H9 (cell line): ENCODE measurements around the gene SPAG7. TPM values are rescaled to one million over a fixed set of nuclear protein-coding genes. Genes with fewer than 3 reads are reported as not detected.

Experiments used
- DNase-seq: peaks from one replicate; pipeline ENCODE4 v3.0.0-alpha.2; 2017
- H2AFZ ChIP-seq: one replicate; pipeline ENCODE4 v1.6.1; 2013; ENCODE audit warnings: mild to moderate bottlenecking, low read length, control low read depth, moderate library complexity
- H2AK5ac ChIP-seq: 2 replicates; pipeline ENCODE4 v1.6.1; 2013; ENCODE audit warnings: low read length, control low read depth, mixed read lengths; ENCODE audit not compliant: insufficient read length
- H2BK120ac ChIP-seq: one replicate; pipeline ENCODE4 v1.6.1; 2013; ENCODE audit warnings: low read depth, mild to moderate bottlenecking, low read length, control low read depth, inconsistent platforms; ENCODE audit not compliant: poor library complexity, severe bottlenecking
- H2BK12ac ChIP-seq: 2 replicates; pipeline ENCODE4 v1.6.1; 2013; ENCODE audit warnings: low read length, control low read depth, mixed read lengths, low read depth; ENCODE audit not compliant: insufficient read length
- H2BK15ac ChIP-seq: 2 replicates; pipeline ENCODE4 v1.6.1; 2013; ENCODE audit warnings: low read depth, low read length, control low read depth
- H2BK20ac ChIP-seq: one replicate; pipeline ENCODE4 v1.6.1; 2013; ENCODE audit warnings: low read depth, mild to moderate bottlenecking, low read length, control low read depth, inconsistent platforms; ENCODE audit not compliant: poor library complexity, severe bottlenecking
- H2BK5ac ChIP-seq: 2 replicates; pipeline ENCODE4 v1.6.1; 2013; ENCODE audit warnings: low read length, control low read depth, mixed read lengths; ENCODE audit not compliant: insufficient read length
- H3K14ac ChIP-seq: 2 replicates; pipeline ENCODE4 v1.6.1; 2013; ENCODE audit warnings: low read length, control low read depth; ENCODE audit not compliant: insufficient read depth
- H3K18ac ChIP-seq: 2 replicates; pipeline ENCODE4 v1.6.1; 2013; ENCODE audit warnings: low read depth, mild to moderate bottlenecking, mixed read lengths, low read length, control low read depth; ENCODE audit not compliant: insufficient read length
- H3K23ac ChIP-seq: 2 replicates; pipeline ENCODE4 v1.6.1; 2013; ENCODE audit warnings: low read length, control low read depth, mixed read lengths, low read depth; ENCODE audit not compliant: insufficient read length
- H3K23me2 ChIP-seq: 2 replicates; pipeline ENCODE4 v1.6.1; 2013; ENCODE audit warnings: low read depth, mild to moderate bottlenecking, mixed read lengths, low read length, control low read depth; ENCODE audit not compliant: insufficient read length, poor library complexity, severe bottlenecking
- H3K27ac ChIP-seq: 2 replicates; pipeline ENCODE4 v1.5.1; 2013; ENCODE audit warnings: low read length, control low read depth, mixed read lengths, low read depth; ENCODE audit not compliant: insufficient read length
- H3K27me3 ChIP-seq: 2 replicates; pipeline ENCODE4 v1.6.1; 2013; ENCODE audit warnings: low read length, control low read depth, inconsistent platforms; ENCODE audit not compliant: insufficient read depth
- H3K4ac ChIP-seq: 2 replicates; pipeline ENCODE4 v1.6.1; 2013; ENCODE audit warnings: low read depth, mild to moderate bottlenecking, control low read depth, inconsistent platforms, low read length, moderate library complexity
- H3K4me1 ChIP-seq: 2 replicates; pipeline ENCODE4 v1.6.1; 2013; ENCODE audit warnings: low read length, control low read depth, inconsistent platforms; ENCODE audit not compliant: insufficient read depth
- H3K4me2 ChIP-seq: 2 replicates; pipeline ENCODE4 v1.6.1; 2013; ENCODE audit warnings: low read length, control low read depth, mixed read lengths; ENCODE audit not compliant: insufficient read length, insufficient read depth
- H3K56ac ChIP-seq: 2 replicates; pipeline ENCODE4 v1.6.1; 2013; ENCODE audit warnings: low read depth, mild to moderate bottlenecking, mixed read lengths, low read length, control low read depth; ENCODE audit not compliant: insufficient read length
- H3K79me1 ChIP-seq: 2 replicates; pipeline ENCODE4 v1.6.1; 2013; ENCODE audit warnings: low read depth, mild to moderate bottlenecking, moderate library complexity, low read length, control low read depth, inconsistent platforms; ENCODE audit not compliant: insufficient read depth, poor library complexity, severe bottlenecking
- H3K79me2 ChIP-seq: 2 replicates; pipeline ENCODE4 v1.6.1; 2013; ENCODE audit warnings: low read length, control low read depth, inconsistent platforms; ENCODE audit not compliant: insufficient read depth
- H3K9ac ChIP-seq: 2 replicates; pipeline ENCODE4 v1.6.1; 2013; ENCODE audit warnings: low read length, control low read depth, mixed read lengths; ENCODE audit not compliant: insufficient read length; ENCODE audit errors: extremely low read depth
- H3K9me3 ChIP-seq: one replicate; pipeline ENCODE4 v1.6.1; 2013; ENCODE audit warnings: low read depth, low read length, inconsistent platforms; ENCODE audit not compliant: control insufficient read depth
- H3T11ph ChIP-seq: one replicate; pipeline ENCODE4 v1.6.1; 2013; ENCODE audit warnings: mild to moderate bottlenecking, low read length, control low read depth, inconsistent platforms
- H4K20me1 ChIP-seq: one replicate; pipeline ENCODE4 v1.6.1; 2013; ENCODE audit not compliant: control insufficient read depth, insufficient read length, insufficient read depth
- H4K5ac ChIP-seq: 2 replicates; pipeline ENCODE4 v1.6.1; 2013; ENCODE audit warnings: low read depth, mild to moderate bottlenecking, mixed read lengths, low read length, control low read depth; ENCODE audit not compliant: insufficient read length
- H4K8ac ChIP-seq: replicated peaks from 2 replicates; pipeline ENCODE4 v1.6.1; 2013; ENCODE audit warnings: low read length, control low read depth, mixed read lengths, low read depth; ENCODE audit not compliant: insufficient read length
- H4K91ac ChIP-seq: 2 replicates; pipeline ENCODE4 v1.6.1; 2013; ENCODE audit warnings: low read depth, mild to moderate bottlenecking, moderate library complexity, mixed read lengths, low read length, control low read depth; ENCODE audit not compliant: insufficient read length
- H3K27ac Mint-ChIP-seq, 3 experiments: 2 replicates in 2 of 3; 3 replicates in 1 of 3; pipeline ENCODE4 v1.8.0; 2020 to 2021; ENCODE audit warnings: mixed read lengths in 3 of 3, mild to moderate bottlenecking in 1 of 3, moderate library complexity in 1 of 3
- H3K27me3 Mint-ChIP-seq: 2 replicates; pipeline ENCODE4 v1.8.0; 2021; ENCODE audit warnings: low read depth, mild to moderate bottlenecking, moderate library complexity, mixed read lengths
- H3K36me3 Mint-ChIP-seq, 3 experiments: 2 replicates in 2 of 3; 3 replicates in 1 of 3; pipeline ENCODE4 v1.8.0; 2020 to 2021; ENCODE audit warnings: low read depth in 3 of 3, mixed read lengths in 3 of 3; ENCODE audit not compliant: insufficient read depth in 1 of 3
- H3K4me1 Mint-ChIP-seq, 2 experiments: 2 replicates each; pipeline ENCODE4 v1.8.0; 2020; ENCODE audit warnings: mixed read lengths in 2 of 2
- H3K4me3 Mint-ChIP-seq, 2 experiments: 2 replicates in 1 of 2; 3 replicates in 1 of 2; pipeline ENCODE4 v1.8.0; 2020 to 2021; ENCODE audit warnings: mild to moderate bottlenecking in 2 of 2, mixed read lengths in 2 of 2, moderate library complexity in 1 of 2
- H3K9me3 Mint-ChIP-seq, 2 experiments: 2 replicates in 1 of 2; 3 replicates in 1 of 2; pipeline ENCODE4 v1.8.0; 2020; ENCODE audit warnings: mild to moderate bottlenecking in 2 of 2, mixed read lengths in 2 of 2, moderate library complexity in 1 of 2
- CTCF ChIP-seq: fragments of 200-600 bp; sonication (generic); conservative IDR thresholded peaks from 3 replicates; pipeline ENCODE4 v1.8.0; 2021; ENCODE audit warnings: antibody characterized with exemption, mild to moderate bottlenecking
- WGBS: extraction: QIAGEN DNeasy Blood & Tissue Kit; methylation state at CpG from one replicate; pipeline ENCODE4 v1.1.7; 2013; ENCODE audit warnings: missing lambda C conversion rate, low lambda C conversion rate, mixed read lengths; ENCODE audit not compliant: insufficient read length; ENCODE audit errors: extremely low coverage; 5-methylcytosine and 5-hydroxymethylcytosine counted together
- total RNA-seq: library from RNA; stranded (reverse); gene quantifications from 2 replicates; pipeline ENCODE4 v1.2.1, GENCODE V29; 2021

Gene SPAG7
- total RNA-seq, 1 experiment from 2014 or later = 102 TPM

GRCh38 chr17:4955091-4955490 lies 12.5 kb downstream of the SPAG7 start:
- Histone ChIP-seq H4K5ac (no peak overlapping the region), H3K79me1 (no peaks in the 10 kb centered on the region), H2BK20ac (no peak overlapping the region), H3K4me2 (no peak overlapping the region), H4K91ac (no peak overlapping the region), H3K27me3 (no peaks in the 10 kb centered on the region), H3K9ac (no peak overlapping the region), H4K8ac (no peak overlapping the region), H2BK15ac (no peak overlapping the region), H2BK120ac (no peak overlapping the region), H3K27ac (no peak overlapping the region), H2AFZ (no peak overlapping the region), H3K14ac (no peak overlapping the region), H3K18ac (no peak overlapping the region), H3K9me3 (no peaks in the 10 kb centered on the region), H2AK5ac (no peak overlapping the region), H3K4ac (no peak overlapping the region), H3K4me1 (peaks cover 4% of the 10 kb centered on the region; the same call in 1 of the 2 replicates), H3K23me2 (peaks cover 12% of the 10 kb centered on the region), H3K79me2 (no peaks in the 10 kb centered on the region; the same call in 1 of the 2 replicates), H3T11ph (no peak overlapping the region), H2BK5ac (no peak overlapping the region), H3K23ac (no peak overlapping the region), H4K20me1 (no peaks in the 10 kb centered on the region), H2BK12ac (no peak overlapping the region), H3K56ac (no peak overlapping the region)
- H3K36me3 Mint-ChIP-seq = peaks cover 8 to 19% (median 15%) of the 10 kb centered on the region in 3 experiments; a peak in 6 of 7 replicates
- peaks cover 34 to 36% of the 10 kb centered on the region in 2 experiments for H3K4me1 Mint-ChIP-seq
- no peak for TF ChIP-seq CTCF
- H3K27me3 Mint-ChIP-seq = no peaks in the 10 kb centered on the region; the same call in 1 of the 2 replicates
- H3K27ac Mint-ChIP-seq = no peak overlapping the region
- WGBS = no CpG with 5 or more reads among the region's 8 CpGs
- H3K4me3 Mint-ChIP-seq = no peak overlapping the region
- DNase-seq = no peak
- no peaks in the 10 kb centered on the region for H3K9me3 Mint-ChIP-seq
